Gastrocnemius medialis (tissue), 4 donors: ENCODE results near the gene MZT2B.
"Not testable (repeated sequence)": the region's sequence is repeated elsewhere in the genome, so short reads cannot be mapped to it uniquely, and the experiment has no call there.

ENCODE experiments used
- POLR2A ChIP-seq, 2 donors: fragments of 450-650 bp; IDR thresholded peaks; one replicate each; pipeline ENCODE4 v1.6.1; 2017; ENCODE audit warnings: antibody characterized with exemption in 2 of 2, mild to moderate bottlenecking in 2 of 2, moderate library complexity in 2 of 2
- TF ChIP-seq, protein P1 (sequence below), 5 experiments: fragments of 450-650 bp in 3 of 5; fragments of 200-600 bp in 2 of 5; sonication (generic) in 2 of 5; IDR thresholded peaks in 4 of 5; conservative IDR thresholded peaks in 1 of 5; 1 replicate in 4 of 5; 2 replicates in 1 of 5; pipeline ENCODE4 v1.5.1; 2016 to 2019; ENCODE audit warnings: antibody characterized with exemption in 5 of 5, mild to moderate bottlenecking in 3 of 5, moderate library complexity in 3 of 5

DNA sequence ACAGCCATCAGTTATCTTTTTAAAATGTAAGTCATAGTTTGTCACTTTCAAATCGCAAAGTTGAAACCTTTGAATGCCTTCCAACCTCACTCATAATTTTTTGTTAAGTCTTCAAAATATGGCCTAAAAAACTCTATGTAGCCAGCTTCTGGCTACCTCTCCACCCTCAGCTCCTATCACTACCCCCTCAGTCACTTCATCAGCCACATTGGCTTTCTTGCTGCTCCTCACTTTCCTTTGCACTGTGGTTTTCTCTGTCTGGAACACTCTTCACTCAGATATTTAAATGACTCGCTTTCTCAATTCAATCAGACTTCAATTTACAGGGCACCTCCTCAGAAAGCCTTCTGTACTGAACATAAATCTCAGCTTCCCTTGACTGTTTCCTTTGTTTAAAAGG, 51.0 kb downstream of the MZT2B start:
- TF ChIP-seq POLR2A (IDR thresholded peaks at IDR 0.05), result not testable (repeated sequence)
- TF ChIP-seq, protein P1, sequence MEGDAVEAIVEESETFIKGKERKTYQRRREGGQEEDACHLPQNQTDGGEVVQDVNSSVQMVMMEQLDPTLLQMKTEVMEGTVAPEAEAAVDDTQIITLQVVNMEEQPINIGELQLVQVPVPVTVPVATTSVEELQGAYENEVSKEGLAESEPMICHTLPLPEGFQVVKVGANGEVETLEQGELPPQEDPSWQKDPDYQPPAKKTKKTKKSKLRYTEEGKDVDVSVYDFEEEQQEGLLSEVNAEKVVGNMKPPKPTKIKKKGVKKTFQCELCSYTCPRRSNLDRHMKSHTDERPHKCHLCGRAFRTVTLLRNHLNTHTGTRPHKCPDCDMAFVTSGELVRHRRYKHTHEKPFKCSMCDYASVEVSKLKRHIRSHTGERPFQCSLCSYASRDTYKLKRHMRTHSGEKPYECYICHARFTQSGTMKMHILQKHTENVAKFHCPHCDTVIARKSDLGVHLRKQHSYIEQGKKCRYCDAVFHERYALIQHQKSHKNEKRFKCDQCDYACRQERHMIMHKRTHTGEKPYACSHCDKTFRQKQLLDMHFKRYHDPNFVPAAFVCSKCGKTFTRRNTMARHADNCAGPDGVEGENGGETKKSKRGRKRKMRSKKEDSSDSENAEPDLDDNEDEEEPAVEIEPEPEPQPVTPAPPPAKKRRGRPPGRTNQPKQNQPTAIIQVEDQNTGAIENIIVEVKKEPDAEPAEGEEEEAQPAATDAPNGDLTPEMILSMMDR (IDR thresholded peaks at IDR 0.05 in 4 of 5, conservative IDR thresholded peaks at IDR 0.05 in 1 of 5), result not testable (repeated sequence)
